Right lung (tissue), 5 donors: ENCODE data around the gene CXCR4. TPM values are rescaled to one million over a fixed set of nuclear protein-coding genes. Genes with fewer than 3 reads are reported as not detected.

Source experiments
- DNase-seq, 2 donors: peaks; one replicate each; pipeline ENCODE4 v3.0.0-alpha.2; 2013
- polyA plus RNA-seq, 5 donors: library from polyadenylated mRNA; unstranded; fragments of 120-200 nt; gene quantifications; one replicate each; pipeline versions ENCODE4 v1.2.1 to v1.2.3, GENCODE V29; 2013; ENCODE audit warnings: inconsistent platforms in 1 of 5, low replicate concordance in 1 of 5; ENCODE audit not compliant: insufficient read length in 5 of 5, insufficient read depth in 1 of 5

Gene CXCR4
- polyA plus RNA-seq, 5 donors = 41.8 to 66.3 (median 46.6) TPM

GRCh38 chr2:136133586-136133985 lies 15.6 kb upstream of the CXCR4 start:
- no peak for DNase-seq

DNA sequence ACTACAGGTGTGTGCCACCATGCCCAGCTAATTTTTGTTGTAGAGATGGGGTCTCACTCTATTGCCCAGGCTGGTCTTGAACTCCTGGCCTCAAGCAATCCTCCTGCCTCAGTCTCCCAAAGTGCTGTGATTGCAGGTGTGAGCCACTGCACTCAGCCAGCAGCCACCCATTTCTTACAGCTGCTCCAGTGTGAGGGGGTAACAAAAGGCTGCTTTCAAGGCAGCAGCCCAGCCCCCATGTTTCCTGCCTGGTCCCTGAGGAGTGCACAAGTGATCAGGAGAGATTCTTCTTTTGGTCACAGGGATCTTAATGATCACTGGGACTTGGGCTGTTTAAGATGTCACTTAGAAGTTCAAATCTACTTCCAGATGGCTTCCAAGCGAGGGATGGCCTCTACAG lies 15.2 kb upstream of the CXCR4 start:
- no peak for DNase-seq

GRCh38 chr2:136132825-136133155 lies 14.8 kb upstream of the CXCR4 start:
- no peak for DNase-seq

DNA sequence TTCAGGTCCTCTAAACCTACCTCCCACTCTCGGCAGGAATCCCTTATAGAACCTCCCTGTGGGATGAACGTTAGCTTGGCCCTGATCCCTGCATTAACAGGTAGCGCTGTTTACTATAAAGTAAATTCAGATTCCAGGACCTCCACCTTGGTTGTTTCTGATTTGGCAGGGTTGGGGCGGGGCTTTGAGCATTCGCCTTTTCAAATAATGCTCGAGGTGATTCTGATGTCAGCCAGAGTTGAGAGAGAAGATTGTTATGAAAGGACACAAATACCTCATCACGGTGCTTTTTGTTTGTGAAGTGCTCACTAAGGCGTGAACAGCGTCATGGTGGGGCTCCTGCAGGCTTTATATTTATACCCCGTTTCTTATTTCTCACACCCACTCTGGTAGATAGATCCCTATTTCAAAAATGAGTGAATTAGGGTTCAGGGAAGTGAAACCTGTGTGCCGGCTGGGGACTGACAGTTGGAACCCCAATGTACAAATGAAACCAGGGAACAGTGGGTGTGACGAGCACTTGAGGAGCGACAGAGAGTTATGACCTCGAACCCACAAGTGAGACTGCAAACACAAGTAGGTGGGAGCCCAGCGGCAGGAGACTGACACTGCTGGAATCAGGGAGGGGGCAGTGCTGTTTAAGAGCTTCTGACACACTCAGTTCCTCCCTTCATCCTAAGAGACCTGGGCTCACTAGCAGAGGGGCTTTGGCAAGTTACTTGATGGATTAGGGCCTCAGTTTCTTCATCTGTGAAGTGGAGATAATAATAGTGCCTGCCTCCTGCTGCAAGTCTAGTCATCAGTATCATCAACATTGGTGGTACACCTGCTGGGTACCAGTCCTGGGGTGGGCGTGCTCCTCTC lies 14.2 kb upstream of the CXCR4 start:
- DNase-seq = no peak

- no peak for DNase-seq
Measured at GRCh38 chr2:136131484-136131960, 13.6 kb upstream of the CXCR4 start.

DNA sequence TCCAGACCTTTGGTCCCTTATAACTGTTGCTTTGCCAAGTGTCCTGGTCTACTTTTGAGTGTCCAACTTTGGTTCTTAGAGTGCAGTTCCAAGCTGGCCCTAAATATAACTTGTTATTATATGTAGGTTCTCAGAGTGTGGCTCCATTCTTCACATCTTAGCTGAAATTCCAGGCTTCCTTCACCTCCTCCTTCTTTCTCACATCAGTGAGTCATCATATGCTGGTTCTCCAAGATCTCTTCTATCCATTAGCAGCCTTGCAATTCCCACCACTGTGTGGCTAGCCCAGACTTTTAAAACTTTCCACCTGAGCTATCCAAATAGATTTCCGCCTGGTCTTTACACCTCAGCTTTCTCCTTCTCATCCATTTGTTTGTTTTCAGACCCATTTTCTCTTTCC lies 12.6 kb upstream of the CXCR4 start:
- DNase-seq = no peak

DNA sequence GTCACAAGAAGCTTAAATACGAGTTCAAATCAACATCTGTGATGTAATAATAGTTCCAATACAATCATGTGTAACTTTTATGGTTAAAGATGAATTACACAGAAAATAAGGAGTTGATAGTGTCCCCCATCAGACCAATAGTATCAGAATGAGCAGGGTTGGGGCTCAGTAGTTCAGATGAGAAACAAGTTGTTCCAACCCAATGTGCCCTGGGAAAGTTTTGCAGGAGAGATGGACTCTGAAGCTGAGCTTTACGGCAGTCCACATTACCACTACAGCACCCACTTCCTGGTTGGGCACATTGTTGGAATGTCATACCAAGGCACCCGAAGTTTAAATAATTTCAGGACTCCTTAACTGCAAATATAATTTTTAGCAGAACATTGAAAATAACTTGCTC lies 12.1 kb upstream of the CXCR4 start:
- no peak for DNase-seq

DNA sequence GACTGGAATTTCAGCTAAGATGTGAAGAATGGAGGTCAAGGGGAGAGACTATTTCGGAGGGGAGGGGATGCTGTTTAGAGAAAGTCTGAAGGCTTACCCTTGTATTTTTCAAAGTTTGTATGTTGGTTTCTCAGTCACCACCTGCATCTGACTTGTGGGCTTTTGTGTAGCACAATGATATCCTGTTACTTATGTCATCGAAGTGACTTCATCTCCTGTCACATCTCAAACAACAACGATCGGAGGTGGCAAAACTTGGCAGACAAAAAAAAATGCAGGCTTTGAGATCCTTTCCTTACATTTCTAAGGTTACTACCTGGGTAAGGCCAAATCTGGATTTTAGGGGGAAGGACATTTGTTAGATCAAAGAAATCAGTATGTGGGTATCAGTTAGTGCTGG lies 11.7 kb upstream of the CXCR4 start:
- no peak for DNase-seq

GRCh38 chr2:136128905-136129304 lies 11.0 kb upstream of the CXCR4 start:
- DNase-seq = no peak

DNA sequence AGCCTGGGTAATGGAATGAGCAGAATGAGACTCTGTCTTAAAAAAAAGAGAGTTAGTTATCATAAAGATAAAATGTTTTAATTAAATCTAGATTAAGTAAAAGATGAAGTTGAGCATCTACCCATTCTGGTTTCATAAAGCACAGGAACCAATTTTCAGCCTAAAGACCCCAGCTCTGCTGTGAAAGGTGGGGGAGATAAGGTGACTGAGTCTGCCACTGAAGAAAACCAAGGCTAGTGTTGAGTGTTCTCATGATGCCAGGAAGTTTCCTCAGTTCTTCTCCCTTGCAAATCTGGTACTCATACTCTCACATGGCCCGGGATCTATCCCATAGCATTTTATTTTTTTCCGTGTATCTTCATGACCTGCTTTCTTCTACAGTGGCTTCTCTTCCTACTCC lies 10.4 kb upstream of the CXCR4 start:
- DNase-seq = no peak

- DNase-seq = no peak
Measured at GRCh38 chr2:136127356-136127755, 9.4 kb upstream of the CXCR4 start.

DNA sequence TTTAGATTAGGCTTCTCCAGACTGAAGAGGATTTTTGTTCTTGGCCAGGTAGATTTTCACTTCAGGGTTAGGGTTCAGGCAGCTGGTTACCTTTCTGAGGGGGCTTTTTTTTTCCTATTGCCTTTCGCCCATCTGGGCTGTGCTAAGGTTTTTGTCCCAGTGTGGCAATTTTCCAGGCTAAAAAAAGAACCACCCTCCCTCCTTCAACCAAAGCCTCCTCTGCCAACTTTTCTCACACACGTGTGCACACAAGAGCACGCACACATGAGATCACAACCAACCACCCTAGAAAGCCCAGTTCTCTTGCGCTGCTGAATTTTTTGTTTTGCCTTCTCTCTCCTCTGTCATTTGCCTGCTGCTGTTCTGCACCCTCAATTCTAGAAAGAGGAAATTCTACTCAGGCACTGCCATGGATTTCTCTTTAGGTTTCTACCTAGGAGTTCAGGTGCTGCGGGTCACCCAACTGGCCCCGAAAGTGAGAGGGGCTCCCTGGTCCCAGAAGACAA lies 8.5 kb upstream of the CXCR4 start:
- DNase-seq = no peak

GRCh38 chr2:136126021-136126420 lies 8.1 kb upstream of the CXCR4 start:
- no peak for DNase-seq

- no peak for DNase-seq
Measured at GRCh38 chr2:136125236-136125635, 7.3 kb upstream of the CXCR4 start.

DNA sequence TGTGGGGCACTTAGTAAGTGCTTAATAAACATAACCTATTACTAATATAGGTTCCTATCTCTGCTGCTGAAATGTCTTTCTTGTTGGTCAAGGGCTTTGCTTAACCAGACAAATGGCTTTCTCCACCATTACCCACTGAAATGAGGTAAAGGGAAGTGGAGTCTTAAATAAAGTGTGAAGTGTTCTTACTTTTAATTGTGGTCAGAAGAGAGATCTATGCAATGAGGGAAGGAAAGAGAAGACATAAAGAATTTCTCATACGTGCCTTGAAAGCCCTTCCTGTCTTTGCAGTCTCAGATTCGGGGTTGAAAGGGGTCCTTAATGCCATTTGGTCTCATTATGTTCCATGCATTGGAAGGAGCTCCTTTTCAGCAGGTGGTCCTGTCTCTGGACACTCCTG lies 6.9 kb upstream of the CXCR4 start:
- no peak for DNase-seq

DNA sequence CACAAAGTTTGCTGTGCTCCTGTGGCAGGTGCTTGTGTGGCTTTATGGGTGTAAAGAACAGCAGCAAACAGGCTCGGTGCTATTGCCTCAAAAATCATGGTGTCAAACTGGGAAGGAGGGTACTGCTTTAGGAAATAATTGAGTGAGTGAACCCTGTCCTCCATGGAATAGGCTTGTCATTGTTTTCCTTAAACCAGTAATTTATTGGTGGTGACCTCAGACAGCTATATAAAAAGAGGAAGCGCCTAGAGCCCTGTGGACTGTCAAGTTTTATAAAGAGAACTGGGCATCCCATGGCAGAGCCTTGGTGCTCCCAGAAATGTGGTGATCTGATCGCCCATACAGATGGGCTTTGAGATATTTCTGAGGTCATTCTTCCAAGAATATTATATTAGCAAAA lies 4.7 kb upstream of the CXCR4 start:
- no peak for DNase-seq

DNA sequence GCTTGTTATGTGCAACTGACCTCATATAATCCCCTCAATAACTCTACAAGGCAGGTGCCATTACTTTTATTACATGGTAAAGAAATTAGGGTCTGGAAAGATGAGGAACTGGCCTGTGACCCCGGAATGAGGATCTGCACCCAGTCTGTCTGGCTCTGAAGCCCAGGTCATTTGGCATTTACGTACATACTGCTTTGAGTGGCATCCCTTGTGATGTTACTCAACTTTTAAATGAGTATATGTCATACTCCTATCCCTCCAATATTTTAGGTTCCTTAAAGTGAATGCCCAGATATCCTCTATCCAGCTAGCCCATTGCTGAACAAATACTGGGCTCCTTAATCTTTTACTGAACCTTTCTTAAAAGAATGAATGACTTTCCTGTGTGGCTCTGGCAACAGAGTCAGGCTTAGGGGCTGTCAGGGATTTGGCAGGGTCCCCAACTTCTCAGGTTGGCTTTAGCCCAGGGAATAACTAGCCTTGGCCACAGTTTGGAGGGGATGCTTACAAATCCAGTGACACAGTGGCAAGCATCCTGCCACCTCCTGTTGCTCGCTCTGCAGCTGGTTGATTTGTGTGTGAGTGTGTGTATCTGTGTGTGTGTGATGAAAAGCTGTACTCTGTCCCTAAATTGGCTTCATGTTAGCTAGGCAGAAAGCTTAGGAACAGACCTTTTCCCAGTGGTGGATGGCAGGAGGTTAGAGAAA lies 3.4 kb upstream of the CXCR4 start:
- no peak for DNase-seq

GRCh38 chr2:136119717-136120675 lies 2.0 kb upstream of the CXCR4 start:
- no peak for DNase-seq

DNA sequence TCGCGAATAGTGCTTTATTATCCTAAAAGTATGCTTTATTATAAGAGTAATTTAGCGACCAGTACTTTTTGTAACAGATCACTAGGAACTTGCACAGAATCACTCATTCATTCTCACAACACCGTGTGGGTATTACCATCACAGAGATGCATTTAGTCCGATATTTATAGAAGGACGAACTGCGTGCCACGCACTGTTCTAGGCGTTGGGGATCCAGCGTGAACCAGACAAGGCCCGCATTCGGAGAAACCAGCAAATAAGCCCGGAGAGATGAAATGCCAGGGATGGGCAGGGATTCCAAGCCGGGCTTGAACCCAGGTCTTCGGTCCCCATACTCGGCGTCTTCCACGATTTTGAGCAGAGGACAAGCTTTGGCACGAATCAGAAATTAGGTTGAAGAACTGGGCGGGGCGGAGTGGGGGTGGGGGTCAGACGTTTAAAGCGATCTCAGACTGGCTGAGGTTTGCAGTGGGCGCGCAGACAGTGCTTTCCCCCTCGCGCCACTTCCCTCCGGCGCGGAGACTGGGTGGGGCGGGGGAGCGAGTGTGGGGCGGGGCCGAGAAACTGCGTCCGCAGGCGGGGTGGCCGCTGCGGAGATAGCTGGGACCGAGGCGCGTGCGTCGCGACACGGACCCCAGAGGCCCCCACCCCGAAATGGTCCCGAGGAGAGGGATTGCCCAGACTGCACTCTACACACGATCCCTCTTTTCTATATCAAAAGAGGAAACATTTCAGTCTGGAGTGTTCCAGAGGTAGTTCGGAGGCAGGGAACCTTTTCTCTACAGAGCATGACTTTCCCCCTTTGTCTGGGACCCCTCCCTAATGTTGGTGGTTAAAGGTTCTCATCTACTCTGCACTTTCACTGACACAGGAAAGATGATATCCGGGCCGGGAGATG lies 1.1 kb upstream of the CXCR4 start:
- DNase-seq = no peak

DNA sequence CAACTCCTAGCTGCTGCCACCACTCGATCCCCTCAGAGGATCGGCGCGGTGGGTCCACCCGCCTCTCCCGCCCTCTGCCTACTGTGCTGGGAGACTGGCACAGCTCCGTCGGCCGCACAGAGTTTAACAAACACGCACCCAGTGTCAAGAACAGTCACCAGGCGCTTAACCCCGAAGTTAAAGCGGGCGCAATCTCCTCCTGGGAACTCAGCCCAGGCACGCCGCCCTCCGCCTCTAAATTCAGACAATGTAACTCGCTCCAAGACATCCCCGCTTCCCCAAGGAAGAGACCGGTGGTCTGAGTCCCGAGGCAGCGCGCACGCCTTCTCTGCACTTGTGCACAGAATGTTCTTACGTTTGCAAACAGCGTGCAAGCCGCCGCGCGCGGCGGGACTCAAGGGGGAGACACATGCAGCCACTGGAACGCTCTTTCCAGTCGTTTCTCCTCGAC lies 533 bp downstream of the CXCR4 start:
- no peak for DNase-seq
